Subcutaneous abdominal adipose tissue (tissue), 5 donors: ENCODE results near the gene SPTAN1.

Experiments used
- H3K27ac ChIP-seq: one replicate; pipeline ENCODE4 v1.7.0; 2013; ENCODE audit warnings: low read depth, mild to moderate bottlenecking, inconsistent platforms, low read length, moderate library complexity
- H3K27me3 ChIP-seq, 5 donors: one replicate each; pipeline ENCODE4 v1.7.0; 2013; ENCODE audit warnings: low read length in 5 of 5, inconsistent platforms in 1 of 5; ENCODE audit not compliant: control insufficient read depth in 5 of 5, insufficient read depth in 4 of 5
- H3K36me3 ChIP-seq, 5 donors: one replicate each; pipeline ENCODE4 v1.7.0; 2013; ENCODE audit warnings: low read length in 5 of 5; ENCODE audit not compliant: control insufficient read depth in 5 of 5, insufficient read depth in 5 of 5
- H3K4me1 ChIP-seq, 5 donors: one replicate each; pipeline ENCODE4 v1.7.0; 2013; ENCODE audit warnings: low read length in 5 of 5, mild to moderate bottlenecking in 3 of 5, moderate library complexity in 1 of 5; ENCODE audit not compliant: control insufficient read depth in 5 of 5, insufficient read depth in 5 of 5
- H3K4me3 ChIP-seq, 5 donors: one replicate each; pipeline ENCODE4 v1.7.0; 2013; ENCODE audit warnings: low read length in 5 of 5, low read depth in 1 of 5
- H3K9ac ChIP-seq, 5 donors: one replicate each; pipeline ENCODE4 v1.7.0; 2013; ENCODE audit warnings: low read length in 5 of 5, mild to moderate bottlenecking in 4 of 5, moderate library complexity in 3 of 5
- H3K9me3 ChIP-seq, 5 donors: one replicate each; pipeline ENCODE4 v1.7.0; 2013; ENCODE audit warnings: low read length in 5 of 5; ENCODE audit not compliant: control insufficient read depth in 5 of 5
- donor health status: healthy.
- donor health status: healthy.
- donor health status: healthy.
- donor health status: healthy.
- donor health status: healthy.

Gene SPTAN1

GRCh38 chr9:128526720-128527119, 25.7 kb upstream of the SPTAN1 start:
- Histone ChIP-seq H3K27me3 (no peaks in the 10 kb centered on the region), H3K36me3 (peaks cover 24 to 84% (median 54%) of the 10 kb centered on the region in 5 donors), H3K4me3 (no peak overlapping the region), H3K9ac (no peak overlapping the region), H3K27ac (no peak overlapping the region), H3K4me1 (peaks cover 0 to 25% (median 0%) of the 10 kb centered on the region in 5 donors), H3K9me3 (no peaks in the 10 kb centered on the region)

- Histone ChIP-seq H3K27ac (no peak overlapping the region), H3K9ac (peak overlapping the region in 2 of 5 donors; percentile 7 to 17), H3K27me3 (no peaks in the 10 kb centered on the region), H3K4me1 (peaks cover 0 to 19% (median 0%) of the 10 kb centered on the region in 5 donors), H3K36me3 (peaks cover 23 to 84% (median 52%) of the 10 kb centered on the region in 5 donors), H3K9me3 (no peaks in the 10 kb centered on the region), H3K4me3 (no peak overlapping the region)
Observed at GRCh38 chr9:128528445-128529160, 23.8 kb upstream of the SPTAN1 start.

GRCh38 chr9:128529191-128529590, 23.2 kb upstream of the SPTAN1 start:
- Histone ChIP-seq H3K9ac (peak overlapping the region in 2 of 5 donors; percentile 7 to 17), H3K4me1 (peaks cover 0 to 17% (median 0%) of the 10 kb centered on the region in 5 donors), H3K27ac (no peak overlapping the region), H3K4me3 (no peak overlapping the region), H3K9me3 (no peaks in the 10 kb centered on the region), H3K36me3 (peaks cover 23 to 84% (median 55%) of the 10 kb centered on the region in 5 donors), H3K27me3 (no peaks in the 10 kb centered on the region)

GRCh38 chr9:128532581-128532980, 19.8 kb upstream of the SPTAN1 start:
- peaks cover 18 to 77% (median 46%) of the 10 kb centered on the region in 5 donors for H3K36me3 ChIP-seq

GRCh38 chr9:128540634-128541360, 11.6 kb upstream of the SPTAN1 start:
- H3K9me3 ChIP-seq: no peaks in the 10 kb centered on the region
- peak overlapping the region in 1 of 5 donors; percentile 25 for H3K9ac ChIP-seq
- H3K27ac ChIP-seq: peak overlapping the region; percentile 3
- H3K36me3 ChIP-seq: peaks cover 27 to 67% (median 59%) of the 10 kb centered on the region in 5 donors
- peaks cover 3 to 15% (median 10%) of the 10 kb centered on the region in 5 donors for H3K4me1 ChIP-seq
- no peak overlapping the region for H3K4me3 ChIP-seq
- no peaks in the 10 kb centered on the region for H3K27me3 ChIP-seq

More at GRCh38 chr9:128532581-128532980, 19.8 kb upstream of the SPTAN1 start:
- no peak overlapping the region for H3K27ac ChIP-seq
- H3K27me3 ChIP-seq: no peaks in the 10 kb centered on the region
- H3K4me3 ChIP-seq: no peak overlapping the region
- peaks cover 0 to 17% (median 0%) of the 10 kb centered on the region in 5 donors for H3K4me1 ChIP-seq
- H3K9me3 ChIP-seq: no peaks in the 10 kb centered on the region
- H3K9ac ChIP-seq: no peak overlapping the region

GRCh38 chr9:128546504-128546903, 5.9 kb upstream of the SPTAN1 start:
- Histone ChIP-seq H3K36me3 (peaks cover 4 to 13% (median 9%) of the 10 kb centered on the region in 5 donors), H3K9ac (no peak overlapping the region), H3K4me1 (peaks cover 3 to 27% (median 21%) of the 10 kb centered on the region in 5 donors), H3K4me3 (no peak overlapping the region), H3K9me3 (no peaks in the 10 kb centered on the region), H3K27me3 (no peaks in the 10 kb centered on the region), H3K27ac (no peak overlapping the region)

GRCh38 chr9:128548876-128549275, 3.5 kb upstream of the SPTAN1 start:
- H3K9ac ChIP-seq: no peak overlapping the region
- H3K36me3 ChIP-seq: no peaks in the 10 kb centered on the region
- peaks cover 6 to 42% (median 35%) of the 10 kb centered on the region in 5 donors for H3K4me1 ChIP-seq
- H3K4me3 ChIP-seq: no peak overlapping the region
- no peaks in the 10 kb centered on the region for H3K27me3 ChIP-seq
- H3K27ac ChIP-seq: no peak overlapping the region
- no peaks in the 10 kb centered on the region for H3K9me3 ChIP-seq

- Histone ChIP-seq H3K36me3 (no peaks in the 10 kb centered on the region), H3K4me1 (peaks cover 9 to 55% (median 49%) of the 10 kb centered on the region in 5 donors), H3K9me3 (no peaks in the 10 kb centered on the region), H3K4me3 (no peak overlapping the region), H3K27me3 (no peaks in the 10 kb centered on the region), H3K27ac (peak overlapping the region; percentile 88), H3K9ac (peak overlapping the region in 1 of 5 donors; percentile 11)
Observed at GRCh38 chr9:128550226-128550625, 2.2 kb upstream of the SPTAN1 start.

- Histone ChIP-seq H3K4me3 (peak overlapping the region; percentile 58 to 86 (median 72)), H3K9ac (peak overlapping the region in 3 of 5 donors; percentile 11 to 73 (median 30)), H3K4me1 (peaks cover 9 to 58% (median 52%) of the 10 kb centered on the region in 5 donors)
Observed at GRCh38 chr9:128550770-128551656, 1.4 kb upstream of the SPTAN1 start.

More at GRCh38 chr9:128550770-128551656, 1.4 kb upstream of the SPTAN1 start:
- peak overlapping the region; percentile 88 for H3K27ac ChIP-seq
- H3K36me3 ChIP-seq: no peaks in the 10 kb centered on the region
- no peaks in the 10 kb centered on the region for H3K9me3 ChIP-seq
- H3K27me3 ChIP-seq: no peaks in the 10 kb centered on the region
